HG02642 (cell line): ENCODE measurements around the gene ARPC1B.
"Not testable (repeated sequence)": the region's sequence is repeated elsewhere in the genome, so short reads cannot be mapped to it uniquely, and the experiment has no call there.

Experiments
- ATAC-seq: cut with Tn5 transposase; IDR thresholded peaks from one replicate; pipeline ENCODE4 v1.9.1; 2021; ENCODE audit warnings: mild to moderate bottlenecking; ENCODE audit not compliant: unreplicated experiment, poor library complexity

The ARPC1B gene

DNA sequence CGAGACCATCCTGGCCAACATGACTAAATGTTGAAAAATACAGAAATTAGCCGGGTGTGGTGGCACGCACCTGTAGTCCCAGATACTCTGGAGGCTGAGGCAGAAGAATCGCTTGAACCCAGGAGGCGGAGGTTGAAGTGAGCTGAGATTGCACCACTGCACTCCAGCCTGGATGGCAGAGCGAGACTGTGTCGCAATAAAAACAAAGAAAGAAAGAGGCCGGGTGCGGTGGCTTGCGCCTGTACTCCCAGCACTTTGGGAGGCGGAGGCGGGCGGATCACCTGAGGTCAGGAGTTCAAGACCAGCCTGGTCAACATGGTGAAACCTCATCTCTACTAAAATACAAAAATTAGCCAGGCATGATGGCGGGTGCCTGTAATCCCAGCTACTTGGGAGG lies 12.7 kb downstream of the ARPC1B start:
- not testable (repeated sequence) for ATAC-seq

GRCh38 chr7:99387912-99388311 lies 13.4 kb downstream of the ARPC1B start:
- no peak for ATAC-seq

DNA sequence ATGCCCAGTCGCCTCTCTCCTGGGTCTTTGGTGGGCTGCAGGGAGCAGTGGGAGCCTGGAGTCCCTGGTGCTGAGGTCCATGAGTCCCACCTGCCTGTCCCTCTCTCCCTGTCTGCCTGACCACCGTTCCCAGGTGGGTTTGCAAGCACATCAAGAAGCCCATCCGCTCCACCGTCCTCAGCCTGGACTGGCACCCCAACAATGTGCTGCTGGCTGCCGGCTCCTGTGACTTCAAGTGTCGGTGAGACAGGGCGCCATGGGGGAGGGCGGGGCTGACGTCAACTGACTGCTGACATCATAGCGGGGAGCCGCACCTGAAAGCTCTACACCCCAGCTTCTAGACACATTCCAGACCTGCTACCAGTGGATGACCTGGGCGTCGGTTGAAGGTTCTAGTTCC lies 15.2 kb downstream of the ARPC1B start:
- no peak for ATAC-seq

- ATAC-seq = no peak
Measured at GRCh38 chr7:99390941-99391602, 16.5 kb downstream of the ARPC1B start.

DNA sequence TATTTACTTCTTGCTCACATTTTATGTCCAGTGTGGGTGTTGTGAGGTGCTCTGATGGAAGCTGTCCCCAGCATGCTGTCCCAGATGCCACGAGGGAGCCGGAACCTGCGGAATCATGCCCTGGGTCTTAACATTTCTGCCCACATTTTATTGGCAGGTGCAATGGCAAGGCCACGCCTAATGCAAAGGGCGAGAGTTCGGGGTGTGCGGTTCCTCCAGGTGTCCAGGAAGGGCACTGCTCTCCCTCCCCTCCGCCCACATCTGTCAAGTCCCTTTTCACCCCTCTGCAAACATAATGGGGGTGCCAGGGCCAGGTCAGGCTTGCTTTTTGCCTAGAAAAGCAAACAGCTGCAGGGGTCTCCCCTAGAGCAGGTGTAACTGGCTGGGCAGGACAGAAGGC lies 17.5 kb downstream of the ARPC1B start:
- ATAC-seq = no peak

- peak; percentile 50 for ATAC-seq
Measured at GRCh38 chr7:99392659-99393354, 18.3 kb downstream of the ARPC1B start.

GRCh38 chr7:99393355-99394187 lies 19.0 kb downstream of the ARPC1B start:
- ATAC-seq = peak; percentile 4

- no peak for ATAC-seq
Measured at GRCh38 chr7:99394188-99394502, 19.6 kb downstream of the ARPC1B start.

DNA sequence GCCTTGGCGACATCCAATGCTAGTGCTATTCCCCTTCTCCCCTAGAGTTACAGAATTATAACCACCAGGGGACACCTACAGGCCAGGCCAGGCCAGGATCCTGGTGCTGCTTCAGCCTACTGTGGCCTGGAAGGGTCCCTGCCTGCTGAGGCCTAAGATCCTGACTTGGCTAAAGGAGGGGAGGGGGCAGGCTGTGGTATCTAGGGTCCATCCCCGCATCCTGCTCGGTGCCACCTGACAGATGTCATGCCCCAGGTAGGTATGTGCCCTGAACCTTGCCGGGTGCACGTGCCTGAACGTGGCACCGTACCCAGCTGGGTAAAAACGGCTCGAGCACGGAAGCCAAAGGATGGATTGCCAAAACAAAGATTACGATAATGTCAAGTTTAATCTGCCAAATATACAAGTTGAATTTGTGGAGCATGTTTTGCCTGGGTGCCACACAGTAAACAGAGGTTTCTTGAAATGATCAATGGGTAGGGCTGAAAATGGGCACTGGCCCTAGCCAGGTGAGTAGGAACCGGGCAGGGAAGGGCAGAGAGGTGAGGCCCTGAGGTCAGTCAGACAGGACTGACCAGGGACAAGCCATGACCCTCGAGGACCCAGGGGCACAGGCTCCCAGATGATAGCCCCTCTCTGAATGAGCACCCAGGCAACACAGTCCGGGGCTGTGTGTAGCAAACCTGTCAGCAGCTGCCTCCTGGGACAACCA lies 21.2 kb downstream of the ARPC1B start:
- ATAC-seq = no peak

GRCh38 chr7:99396418-99397296 lies 22.1 kb downstream of the ARPC1B start:
- ATAC-seq = no peak

- ATAC-seq = no peak
Measured at GRCh38 chr7:99397297-99397983, 22.9 kb downstream of the ARPC1B start.

DNA sequence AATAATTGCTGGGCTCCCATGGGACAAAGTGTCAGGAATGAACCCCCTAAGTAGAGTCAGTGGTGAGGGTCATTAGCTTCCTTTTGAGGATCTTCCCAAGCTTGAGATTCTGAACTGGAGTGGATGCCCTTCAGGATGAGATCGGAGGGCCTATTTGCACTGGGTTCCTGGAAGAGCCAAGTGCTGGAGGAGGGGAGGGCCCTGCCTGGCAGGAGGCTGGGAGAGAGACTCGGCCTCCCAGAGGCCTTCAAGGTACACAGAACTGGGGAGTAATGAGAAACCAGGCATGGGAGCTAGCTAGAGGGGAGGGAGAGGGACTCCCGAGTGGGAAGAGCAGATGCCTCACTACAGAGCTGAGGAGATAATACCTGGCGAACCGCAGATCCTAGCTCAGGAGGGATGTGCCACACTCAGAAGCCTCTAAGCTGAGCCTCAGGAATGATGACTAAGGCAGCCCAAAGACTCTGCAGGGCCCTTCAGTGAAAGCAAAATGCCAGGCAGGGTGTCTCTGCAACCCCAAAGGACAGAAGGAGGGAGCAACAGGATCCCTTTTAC lies 24.4 kb downstream of the ARPC1B start:
- ATAC-seq = no peak

DNA sequence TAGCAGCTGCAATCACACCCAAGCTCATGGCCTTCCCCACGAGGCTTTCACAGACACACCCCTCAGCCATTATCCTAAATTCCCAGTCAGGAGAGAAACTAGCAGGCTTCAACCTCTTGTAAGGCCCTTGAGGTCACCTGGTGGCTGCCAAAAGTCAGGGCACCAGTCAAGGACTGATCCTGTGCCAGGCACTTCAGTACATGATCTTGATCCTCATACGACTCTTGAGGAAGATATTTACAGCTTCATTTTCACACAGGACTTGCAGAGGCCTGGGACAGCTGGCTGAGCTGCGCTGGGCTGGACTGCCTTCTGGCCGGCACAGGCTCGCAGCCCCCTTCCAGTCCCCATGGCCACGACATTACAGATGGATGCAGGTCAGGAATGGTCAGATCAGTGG lies 25.1 kb downstream of the ARPC1B start:
- ATAC-seq = no peak

DNA sequence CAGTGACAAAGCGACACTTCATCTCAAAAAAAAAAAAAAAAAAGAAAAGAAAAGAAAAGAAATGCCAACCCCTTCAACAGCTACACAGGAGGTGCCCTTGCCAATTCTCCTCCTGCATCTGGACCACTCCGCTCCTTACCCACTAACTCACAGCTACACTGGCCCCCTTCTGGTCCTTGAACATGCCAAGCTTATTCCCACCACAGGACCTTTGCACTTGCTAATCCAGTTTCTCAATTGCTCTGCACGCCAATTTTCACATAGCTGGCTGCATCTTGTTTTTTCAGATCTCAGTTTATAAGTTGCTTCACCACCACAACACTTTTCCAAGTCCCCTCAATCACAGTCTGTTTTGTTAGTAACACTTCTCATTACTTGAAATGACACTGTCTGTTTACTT lies 28.3 kb downstream of the ARPC1B start:
- ATAC-seq = no peak

GRCh38 chr7:99403764-99404163 lies 29.2 kb downstream of the ARPC1B start:
- no peak for ATAC-seq

GRCh38 chr7:99404235-99404976 lies 29.9 kb downstream of the ARPC1B start:
- no peak for ATAC-seq

GRCh38 chr7:99404977-99405320 lies 30.4 kb downstream of the ARPC1B start:
- ATAC-seq = no peak

DNA sequence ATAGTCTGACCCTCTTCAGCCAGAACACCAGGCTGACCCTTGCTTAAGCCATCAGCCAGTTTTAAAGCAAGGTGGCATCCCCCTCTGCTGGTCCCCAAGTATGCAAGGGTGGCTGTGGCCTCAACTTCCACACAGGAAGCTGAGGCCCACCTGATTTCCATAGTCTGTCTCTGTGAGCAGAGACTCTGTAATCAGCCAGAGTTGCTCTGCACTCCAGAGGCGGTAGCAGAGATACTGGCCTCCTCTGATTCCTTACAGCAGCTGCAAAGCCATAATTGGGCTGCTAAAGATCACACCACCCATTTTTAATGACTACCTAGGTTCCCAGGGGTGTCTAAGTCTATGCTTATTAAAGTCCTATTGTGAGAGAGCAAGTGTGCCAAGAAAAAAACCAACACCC lies 32.0 kb downstream of the ARPC1B start:
- no peak for ATAC-seq
